ENCODE results near the gene CPEB4. TPM values are rescaled to one million over a fixed set of nuclear protein-coding genes. Genes with fewer than 3 reads are reported as not detected.
A peak's percentile ranks its signal among the peaks of the same experiment; 100 is the strongest.

CPEB4 gene
- total and polyA plus RNA-seq, 2 of the 4 experiments (the other 2 are of a cell fraction), result 7.8 to 22.6 TPM

GRCh38 chr5:173941758-173942401 lies 53.7 kb downstream of the CPEB4 start:
- no peak overlapping the region for H2BK15ac ChIP-seq (ENCODE audit: low read depth, low read length)
- H3K14ac ChIP-seq (replicated peaks; ENCODE audit: low read depth, low read length), result peak overlapping the region; percentile 45; the same call in 1 of the 2 replicates
- ChIA-PET POLR2A (ENCODE audit: unreplicated experiment) (no interaction called here), CTCF (interaction anchor here (3.0 kb wide), 1 partner anchor 17 kb away, joined by 16 read pairs; no protein-coding TSS in a partner anchor)
- no peak overlapping the region for H3K56ac ChIP-seq (ENCODE audit: extremely low read depth, insufficient read depth, low read length)
- 100% methylated on average over 3 of the region's 9 CpGs; no CpG with 5 or more reads in 1 of the 2 experiments for WGBS, 2 experiments (ENCODE audit: extremely low coverage in 2 of 2, insufficient read length in 1 of 2)
- H3K36me3 ChIP-seq (ENCODE audit: control insufficient read depth, insufficient read depth, low read length), result peaks cover 4% of the 10 kb centered on the region
- no peaks in the 10 kb centered on the region for H4K20me1 ChIP-seq (ENCODE audit: insufficient read depth, low read length)
- H2AK9ac ChIP-seq (replicated peaks; ENCODE audit: low read depth, low read length, poor library complexity), result no peak overlapping the region
- TF ChIP-seq RCOR1 (IDR thresholded peaks at IDR 0.05; ENCODE audit: insufficient replicate concordance, low read length) (no peak), MAFK (IDR thresholded peaks at IDR 0.05; ENCODE audit: low read depth, low read length) (no peak), NFE2L2 (IDR thresholded peaks at IDR 0.05; ENCODE audit: low read depth, low read length) (no peak)
- H2BK20ac ChIP-seq (ENCODE audit: low read depth, low read length), result no peak overlapping the region
- no peak overlapping the region for H2AK5ac ChIP-seq (ENCODE audit: low read depth, low read length)
- no peak overlapping the region for H2BK5ac ChIP-seq (ENCODE audit: low read depth, low read length, poor library complexity, severe bottlenecking)
- H3K9me1 ChIP-seq (ENCODE audit: insufficient read depth, low read length), result no peaks in the 10 kb centered on the region; the same call in 1 of the 2 replicates
- peaks cover 2% of the 10 kb centered on the region; the same call in 1 of the 2 replicates for H3K4me1 ChIP-seq (ENCODE audit: control insufficient read depth, insufficient read depth, low read length)
- no peak overlapping the region for H3K4me3 ChIP-seq (ENCODE audit: insufficient read depth, low read depth, low read length)
- peaks cover 4 to 13% of the 10 kb centered on the region in 2 experiments; a peak in 3 of 4 replicates for H3K79me1 ChIP-seq (ENCODE audit: low read depth in 1 of 2, low read length in 2 of 2)
- H3K18ac ChIP-seq (ENCODE audit: low read depth, low read length), result no peak overlapping the region
- H3K4me2 ChIP-seq (ENCODE audit: low read depth, low read length), result no peak overlapping the region
- H3K27ac ChIP-seq (ENCODE audit: insufficient read depth, low read length), result no peak overlapping the region
- H2AFZ ChIP-seq (replicated peaks; ENCODE audit: low read length, poor library complexity), result no peak overlapping the region
- H3K4ac ChIP-seq (ENCODE audit: low read depth, low read length), result no peak overlapping the region
- H3K9me3 ChIP-seq (ENCODE audit: control insufficient read depth, insufficient read depth, low read length), result no peaks in the 10 kb centered on the region
- no TSS peak for BruUV-seq (replicated peaks)
- in situ Hi-C loops (cut with MboI; ENCODE audit: low sequenced_read_pairs), result no loop called here
- H4K91ac ChIP-seq (ENCODE audit: insufficient read depth, low read depth, low read length), result no peak overlapping the region
- H2BK120ac ChIP-seq (ENCODE audit: low read depth, low read length), result no peak overlapping the region
- H4K8ac ChIP-seq (ENCODE audit: low read depth in 2 of 2, low read length in 2 of 2), result no peak overlapping the region
- H3K23ac ChIP-seq (ENCODE audit: low read depth, low read length), result no peak overlapping the region
- H3K27me3 ChIP-seq (ENCODE audit: control insufficient read depth, insufficient read depth, low read length), result no peaks in the 10 kb centered on the region
- intact Hi-C loops (cut with micrococcal nuclease), result no loop called here
- dilution Hi-C loops (cut with HindIII; ENCODE audit: low sequenced_read_pairs, unreplicated experiment), result no loop called here
- ATAC-seq (ENCODE audit: low read depth) (no peak), DNase-seq (no peak)
- H3K9ac ChIP-seq (ENCODE audit: low read depth, low read length), result no peak overlapping the region
- H4K5ac ChIP-seq (ENCODE audit: low read depth, low read length), result no peak overlapping the region

Measured in IMR-90 (cell line).